WTC11 (cell line): Measurements from ENCODE around the gene MADD. TPM values are rescaled to one million over a fixed set of nuclear protein-coding genes. Genes with fewer than 3 reads are reported as not detected.

Source experiments
- ATF1 ChIP-seq: sonication (generic); formaldehyde crosslinking; IDR thresholded peaks from 2 replicates; pipeline ENCODE4 v1.8.1; 2023; ENCODE audit warnings: mild to moderate bottlenecking, moderate library complexity, missing genetic modification reagents
- CBFB ChIP-seq: sonication (generic); formaldehyde crosslinking; IDR thresholded peaks from 2 replicates; pipeline ENCODE4 v1.8.1; 2022; ENCODE audit warnings: mild to moderate bottlenecking, low read depth, missing genetic modification reagents
- E2F1 ChIP-seq: sonication (generic); formaldehyde crosslinking; IDR thresholded peaks from 2 replicates; pipeline ENCODE4 v1.8.0; 2022; ENCODE audit warnings: mild to moderate bottlenecking, missing genetic modification reagents
- ELF4 ChIP-seq: sonication (generic); formaldehyde crosslinking; IDR thresholded peaks from 2 replicates; pipeline ENCODE4 v1.8.1; 2022; ENCODE audit warnings: low read depth, mild to moderate bottlenecking, moderate library complexity, missing genetic modification reagents
- EMX1 ChIP-seq: fragments of 250-450 bp; sonication (Bioruptor Pico); IDR thresholded peaks from 2 replicates; pipeline ENCODE4 v1.8.0; 2021; ENCODE audit warnings: mild to moderate bottlenecking
- ESRRA ChIP-seq: sonication (generic); formaldehyde crosslinking; IDR thresholded peaks from 2 replicates; pipeline ENCODE4 v1.8.1; 2022; ENCODE audit warnings: mild to moderate bottlenecking, missing genetic modification reagents, borderline replicate concordance
- ETV6 ChIP-seq: sonication (generic); formaldehyde crosslinking; IDR thresholded peaks from 2 replicates; pipeline ENCODE4 v1.8.1; 2022; ENCODE audit warnings: mild to moderate bottlenecking, missing genetic modification reagents
- FOXJ3 ChIP-seq: sonication (generic); formaldehyde crosslinking; IDR thresholded peaks from 2 replicates; pipeline ENCODE4 v1.9.0; 2021; ENCODE audit warnings: missing genetic modification reagents, mild to moderate bottlenecking, borderline replicate concordance
- FOXP1 ChIP-seq: sonication (generic); formaldehyde crosslinking; IDR thresholded peaks from 2 replicates; pipeline ENCODE4 v1.8.0; 2022; ENCODE audit warnings: missing genetic modification reagents, mild to moderate bottlenecking, moderate library complexity, borderline replicate concordance
- GABPB1 ChIP-seq: sonication (generic); formaldehyde crosslinking; IDR thresholded peaks from 2 replicates; pipeline ENCODE4 v1.8.1; 2023; ENCODE audit warnings: mild to moderate bottlenecking, missing genetic modification reagents
- MAX ChIP-seq: sonication (generic); formaldehyde crosslinking; IDR thresholded peaks from 2 replicates; pipeline ENCODE4 v1.8.0; 2022; ENCODE audit warnings: mild to moderate bottlenecking, missing genetic modification reagents
- MYBL2 ChIP-seq: sonication (generic); formaldehyde crosslinking; IDR thresholded peaks from 2 replicates; pipeline ENCODE4 v1.8.1; 2023; ENCODE audit warnings: mild to moderate bottlenecking, moderate library complexity, missing genetic modification reagents
- NR3C1 ChIP-seq: sonication (generic); formaldehyde crosslinking; conservative IDR thresholded peaks from 2 replicates; pipeline ENCODE4 v1.8.1; 2023; ENCODE audit warnings: low read depth, mild to moderate bottlenecking, missing genetic modification reagents
- OVOL2 ChIP-seq: fragments of 250-450 bp; sonication (Bioruptor Pico); IDR thresholded peaks from 2 replicates; pipeline ENCODE4 v1.9.0; 2021; ENCODE audit warnings: mild to moderate bottlenecking, borderline replicate concordance
- PRRX2 ChIP-seq: fragments of 250-450 bp; sonication (Bioruptor Pico); IDR thresholded peaks from 2 replicates; pipeline ENCODE4 v1.8.0; 2021; ENCODE audit warnings: mild to moderate bottlenecking
- RORB ChIP-seq: fragments of 250-450 bp; sonication (Bioruptor Pico); IDR thresholded peaks from 2 replicates; pipeline ENCODE4 v1.9.0; 2021; ENCODE audit warnings: mild to moderate bottlenecking
- TCF7 ChIP-seq: sonication (generic); formaldehyde crosslinking; IDR thresholded peaks from 2 replicates; pipeline ENCODE4 v1.8.0; 2022; ENCODE audit warnings: mild to moderate bottlenecking, low read depth, missing genetic modification reagents, moderate library complexity
- TP53 ChIP-seq: sonication (generic); formaldehyde crosslinking; IDR thresholded peaks from 2 replicates; pipeline ENCODE4 v1.8.1; 2023; ENCODE audit warnings: mild to moderate bottlenecking, missing genetic modification reagents
- ZBTB21 ChIP-seq: sonication (generic); formaldehyde crosslinking; IDR thresholded peaks from 2 replicates; pipeline ENCODE4 v1.8.1; 2023; ENCODE audit warnings: mild to moderate bottlenecking, missing genetic modification reagents, borderline replicate concordance
- ZNF219 ChIP-seq: sonication (generic); formaldehyde crosslinking; IDR thresholded peaks from 2 replicates; pipeline ENCODE4 v1.8.0; 2023; ENCODE audit warnings: missing genetic modification reagents, mild to moderate bottlenecking, borderline replicate concordance
- ZNF232 ChIP-seq: sonication (generic); formaldehyde crosslinking; IDR thresholded peaks from 2 replicates; pipeline ENCODE4 v1.8.0; 2022; ENCODE audit warnings: mild to moderate bottlenecking, missing genetic modification reagents
- ZNF416 ChIP-seq: fragments of 250-450 bp; sonication (Bioruptor Pico); IDR thresholded peaks from 2 replicates; pipeline ENCODE4 v1.9.0; 2021; ENCODE audit warnings: mild to moderate bottlenecking, inconsistent platforms
- ZNF532 ChIP-seq: fragments of 250-450 bp; sonication (Bioruptor Pico); IDR thresholded peaks from 2 replicates; pipeline ENCODE4 v1.9.0; 2021; ENCODE audit warnings: mild to moderate bottlenecking, borderline replicate concordance
- total RNA-seq: library from RNA; stranded (reverse); gene quantifications from 3 replicates; pipeline ENCODE4 v1.2.3, GENCODE V29; 2021
- TF ChIP-seq, protein P1 (sequence below): sonication (generic); formaldehyde crosslinking; IDR thresholded peaks from 2 replicates; pipeline ENCODE4 v1.8.1; 2023; ENCODE audit warnings: mild to moderate bottlenecking, missing genetic modification reagents
- TF ChIP-seq, protein P2 (sequence below): sonication (generic); formaldehyde crosslinking; IDR thresholded peaks from 2 replicates; pipeline ENCODE4 v1.8.1; 2023; ENCODE audit warnings: mild to moderate bottlenecking, moderate library complexity, missing genetic modification reagents
- TF ChIP-seq, protein P3 (sequence below): sonication (generic); formaldehyde crosslinking; IDR thresholded peaks from 2 replicates; pipeline ENCODE4 v1.8.1; 2022; ENCODE audit warnings: missing genetic modification reagents, borderline replicate concordance
- TF ChIP-seq, protein P4 (sequence below): sonication (generic); formaldehyde crosslinking; IDR thresholded peaks from 2 replicates; pipeline ENCODE4 v1.8.1; 2022; ENCODE audit warnings: low read depth, mild to moderate bottlenecking, moderate library complexity, missing genetic modification reagents, borderline replicate concordance

The MADD gene
- total RNA-seq, 1 experiment from 2014 or later, result 47.5 TPM

- TF ChIP-seq ATF1 (CRISPR knock-in tag), result peak; percentile 62; the same call in 1 of the 2 replicates
- TF ChIP-seq EMX1 (CRISPR knock-in tag), result 0 out of 2 replicates have a peak, but pooled peaks have one; percentile 27
- no peak for TF ChIP-seq TCF7 (CRISPR knock-in tag)
- TF ChIP-seq, protein P1, sequence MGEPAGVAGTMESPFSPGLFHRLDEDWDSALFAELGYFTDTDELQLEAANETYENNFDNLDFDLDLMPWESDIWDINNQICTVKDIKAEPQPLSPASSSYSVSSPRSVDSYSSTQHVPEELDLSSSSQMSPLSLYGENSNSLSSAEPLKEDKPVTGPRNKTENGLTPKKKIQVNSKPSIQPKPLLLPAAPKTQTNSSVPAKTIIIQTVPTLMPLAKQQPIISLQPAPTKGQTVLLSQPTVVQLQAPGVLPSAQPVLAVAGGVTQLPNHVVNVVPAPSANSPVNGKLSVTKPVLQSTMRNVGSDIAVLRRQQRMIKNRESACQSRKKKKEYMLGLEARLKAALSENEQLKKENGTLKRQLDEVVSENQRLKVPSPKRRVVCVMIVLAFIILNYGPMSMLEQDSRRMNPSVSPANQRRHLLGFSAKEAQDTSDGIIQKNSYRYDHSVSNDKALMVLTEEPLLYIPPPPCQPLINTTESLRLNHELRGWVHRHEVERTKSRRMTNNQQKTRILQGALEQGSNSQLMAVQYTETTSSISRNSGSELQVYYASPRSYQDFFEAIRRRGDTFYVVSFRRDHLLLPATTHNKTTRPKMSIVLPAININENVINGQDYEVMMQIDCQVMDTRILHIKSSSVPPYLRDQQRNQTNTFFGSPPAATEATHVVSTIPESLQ (CRISPR knock-in tag), result no peak
- peak; percentile 90; the same call in 1 of the 2 replicates for TF ChIP-seq TP53 (CRISPR knock-in tag)
- no peak for TF ChIP-seq RORB (CRISPR knock-in tag)
- TF ChIP-seq, protein P2, sequence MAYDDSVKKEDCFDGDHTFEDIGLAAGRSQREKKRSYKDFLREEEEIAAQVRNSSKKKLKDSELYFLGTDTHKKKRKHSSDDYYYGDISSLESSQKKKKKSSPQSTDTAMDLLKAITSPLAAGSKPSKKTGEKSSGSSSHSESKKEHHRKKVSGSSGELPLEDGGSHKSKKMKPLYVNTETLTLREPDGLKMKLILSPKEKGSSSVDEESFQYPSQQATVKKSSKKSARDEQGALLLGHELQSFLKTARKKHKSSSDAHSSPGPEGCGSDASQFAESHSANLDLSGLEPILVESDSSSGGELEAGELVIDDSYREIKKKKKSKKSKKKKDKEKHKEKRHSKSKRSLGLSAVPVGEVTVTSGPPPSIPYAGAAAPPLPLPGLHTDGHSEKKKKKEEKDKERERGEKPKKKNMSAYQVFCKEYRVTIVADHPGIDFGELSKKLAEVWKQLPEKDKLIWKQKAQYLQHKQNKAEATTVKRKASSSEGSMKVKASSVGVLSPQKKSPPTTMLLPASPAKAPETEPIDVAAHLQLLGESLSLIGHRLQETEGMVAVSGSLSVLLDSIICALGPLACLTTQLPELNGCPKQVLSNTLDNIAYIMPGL (CRISPR knock-in tag), result peak; percentile 96
- peak; percentile 83 for TF ChIP-seq ZNF232 (CRISPR knock-in tag)
- peak; percentile 86; the same call in 1 of the 2 replicates for TF ChIP-seq CBFB
- TF ChIP-seq MYBL2 (CRISPR knock-in tag), result peak; percentile 70; the same call in 1 of the 2 replicates
- peak; percentile 87 for TF ChIP-seq MAX (CRISPR knock-in tag)
- TF ChIP-seq, protein P3, sequence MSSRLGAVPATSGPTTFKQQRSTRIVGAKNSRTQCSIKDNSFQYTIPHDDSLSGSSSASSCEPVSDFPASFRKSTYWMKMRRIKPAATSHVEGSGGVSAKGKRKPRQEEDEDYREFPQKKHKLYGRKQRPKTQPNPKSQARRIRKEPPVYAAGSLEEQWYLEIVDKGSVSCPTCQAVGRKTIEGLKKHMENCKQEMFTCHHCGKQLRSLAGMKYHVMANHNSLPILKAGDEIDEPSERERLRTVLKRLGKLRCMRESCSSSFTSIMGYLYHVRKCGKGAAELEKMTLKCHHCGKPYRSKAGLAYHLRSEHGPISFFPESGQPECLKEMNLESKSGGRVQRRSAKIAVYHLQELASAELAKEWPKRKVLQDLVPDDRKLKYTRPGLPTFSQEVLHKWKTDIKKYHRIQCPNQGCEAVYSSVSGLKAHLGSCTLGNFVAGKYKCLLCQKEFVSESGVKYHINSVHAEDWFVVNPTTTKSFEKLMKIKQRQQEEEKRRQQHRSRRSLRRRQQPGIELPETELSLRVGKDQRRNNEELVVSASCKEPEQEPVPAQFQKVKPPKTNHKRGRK, result no peak
- TF ChIP-seq ETV6 (CRISPR knock-in tag), result peak; percentile 95
- no peak for TF ChIP-seq NR3C1 (CRISPR knock-in tag)
- TF ChIP-seq ZNF532 (CRISPR knock-in tag), result no peak
- peak; percentile 97 for TF ChIP-seq GABPB1
- TF ChIP-seq ELF4 (CRISPR knock-in tag), result no peak
- no peak for TF ChIP-seq OVOL2 (CRISPR knock-in tag)
- TF ChIP-seq ZNF416, result 0 out of 2 replicates have a peak, but pooled peaks have one; percentile 52
- TF ChIP-seq, protein P4, sequence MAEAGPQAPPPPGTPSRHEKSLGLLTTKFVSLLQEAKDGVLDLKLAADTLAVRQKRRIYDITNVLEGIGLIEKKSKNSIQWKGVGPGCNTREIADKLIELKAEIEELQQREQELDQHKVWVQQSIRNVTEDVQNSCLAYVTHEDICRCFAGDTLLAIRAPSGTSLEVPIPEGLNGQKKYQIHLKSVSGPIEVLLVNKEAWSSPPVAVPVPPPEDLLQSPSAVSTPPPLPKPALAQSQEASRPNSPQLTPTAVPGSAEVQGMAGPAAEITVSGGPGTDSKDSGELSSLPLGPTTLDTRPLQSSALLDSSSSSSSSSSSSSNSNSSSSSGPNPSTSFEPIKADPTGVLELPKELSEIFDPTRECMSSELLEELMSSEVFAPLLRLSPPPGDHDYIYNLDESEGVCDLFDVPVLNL (CRISPR knock-in tag), result peak; percentile 50; the same call in 1 of the 2 replicates
- TF ChIP-seq ZNF219, result no peak
- TF ChIP-seq FOXP1 (CRISPR knock-in tag), result peak; percentile 95
- no peak for TF ChIP-seq ZBTB21
- peak; percentile 92 for TF ChIP-seq ESRRA
- peak; percentile 51; the same call in 1 of the 2 replicates for TF ChIP-seq PRRX2 (CRISPR knock-in tag)
- peak; percentile 26; the same call in 1 of the 2 replicates for TF ChIP-seq FOXJ3 (CRISPR knock-in tag)
- no peak for TF ChIP-seq E2F1
These were observed 21.1 kb upstream of the MADD start, which contains the start of gene ACP2 (continued) for GRCh38 chr11:47248664-47249377.
